Measurements from ENCODE around the gene CD300E.
"Not testable (repeated sequence)": the region's sequence is repeated elsewhere in the genome, so short reads cannot be mapped to it uniquely, and the experiment has no call there.

The CD300E gene

GRCh38 chr17:74633326-74633725 lies 9.8 kb upstream of the CD300E start:
- DNase-seq: no peak

DNA sequence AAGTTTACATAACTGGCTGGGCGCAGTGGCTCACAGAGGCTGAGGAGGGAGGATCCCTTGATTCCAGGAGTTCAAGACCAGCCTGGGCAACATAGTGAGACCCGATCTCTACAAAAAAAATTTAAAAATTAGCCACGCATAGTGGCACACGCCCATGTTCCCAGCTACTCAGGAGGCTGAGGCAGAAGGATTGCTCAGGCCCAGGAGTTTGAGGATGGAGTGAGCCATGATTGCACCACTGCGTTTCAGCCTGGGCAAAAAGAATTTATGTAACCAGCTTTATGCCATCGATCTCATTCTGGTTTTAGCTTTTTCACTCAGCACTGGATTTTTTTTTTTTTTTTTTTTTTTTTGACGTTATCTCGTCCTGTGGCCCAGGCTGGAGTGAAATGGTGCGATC lies 9.1 kb upstream of the CD300E start:
- DNase-seq: no peak

- no peak for DNase-seq
Observed at GRCh38 chr17:74631468-74632450, 8.2 kb upstream of the CD300E start.

GRCh38 chr17:74630251-74630650 lies 6.7 kb upstream of the CD300E start:
- not testable (repeated sequence) for DNase-seq

DNA sequence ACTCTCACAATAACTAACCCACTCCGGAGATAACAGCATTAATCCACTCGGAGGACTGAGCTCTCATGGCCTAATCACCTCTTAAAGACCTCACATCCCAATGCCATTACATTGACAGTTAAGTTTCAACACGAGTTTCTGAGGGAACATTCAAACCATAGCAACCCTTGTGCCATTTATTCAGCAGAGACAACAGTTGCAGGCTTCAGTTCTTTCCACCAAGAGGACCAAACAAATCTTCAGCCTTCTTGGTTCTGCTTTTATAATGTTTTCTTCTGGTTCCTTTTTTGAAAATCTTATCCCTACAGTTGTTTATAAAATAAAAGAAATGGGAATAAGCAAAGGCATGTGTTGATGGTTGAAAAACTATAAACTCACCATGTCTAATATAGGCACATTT lies 2.1 kb upstream of the CD300E start:
- no peak for DNase-seq

- DNase-seq: no peak
Observed at GRCh38 chr17:74624131-74624530, 593 bp upstream of the CD300E start.

DNA sequence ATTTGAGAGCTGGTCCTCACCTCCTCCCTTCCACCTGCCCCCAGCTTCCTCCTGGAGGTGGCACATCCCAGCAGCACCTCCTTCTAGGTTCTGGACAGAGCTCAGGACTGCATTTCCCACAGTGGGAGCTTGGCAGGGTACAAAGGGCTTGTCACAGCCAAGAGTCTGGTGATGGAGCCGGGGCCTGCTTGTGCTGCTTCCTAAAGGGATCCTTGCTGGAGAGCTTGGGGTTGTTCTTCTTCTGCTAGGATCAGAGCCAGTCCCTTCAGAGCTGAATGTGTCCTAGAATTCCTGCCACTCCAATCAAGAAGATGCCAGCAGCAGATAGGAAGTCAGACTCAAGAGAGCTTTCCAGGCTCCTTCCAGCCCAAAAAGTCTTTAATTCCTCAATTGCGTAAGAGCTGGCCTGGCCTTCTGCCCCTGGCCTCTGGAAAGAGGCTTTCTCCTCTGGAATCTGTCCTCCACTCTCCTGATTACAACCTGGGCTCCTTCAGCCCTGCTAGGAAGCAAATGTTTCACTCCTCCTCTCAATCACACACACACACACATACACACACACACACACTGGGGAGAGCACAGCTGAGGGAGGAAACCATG lies 4.4 kb downstream of the CD300E start:
- DNase-seq: no peak

- no peak for DNase-seq
Observed at GRCh38 chr17:74618451-74618850, 5.1 kb downstream of the CD300E start.

- no peak for DNase-seq
Observed at GRCh38 chr17:74616696-74617095, 6.8 kb downstream of the CD300E start.

- DNase-seq: no peak
Observed at GRCh38 chr17:74612046-74612445, 11.5 kb downstream of the CD300E start.

DNA sequence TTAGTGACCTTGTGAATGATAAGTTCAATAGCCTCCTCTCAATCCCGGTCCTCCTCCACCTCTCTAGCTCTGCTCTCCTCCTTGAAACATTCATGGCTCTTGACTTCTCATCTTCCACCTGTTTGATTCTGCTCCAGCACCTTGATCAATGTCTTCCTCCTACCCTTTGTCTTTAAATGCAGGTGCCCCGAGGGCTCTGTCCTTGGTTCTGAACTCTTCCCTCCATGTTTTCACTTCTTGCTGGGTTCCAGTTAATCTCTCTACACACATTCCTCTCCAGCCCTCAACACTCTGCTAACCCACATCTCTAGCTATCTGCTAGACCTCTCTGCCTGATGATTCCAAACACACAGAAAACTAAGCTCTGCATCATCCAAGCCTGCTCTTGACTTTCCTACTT lies 13.4 kb downstream of the CD300E start:
- no peak for DNase-seq

GRCh38 chr17:74608511-74608910 lies 15.0 kb downstream of the CD300E start:
- no peak for DNase-seq

GRCh38 chr17:74607221-74607620 lies 16.3 kb downstream of the CD300E start:
- no peak for DNase-seq

GRCh38 chr17:74606050-74606449 lies 17.5 kb downstream of the CD300E start:
- DNase-seq: no peak

GRCh38 chr17:74605361-74605760 lies 18.2 kb downstream of the CD300E start:
- DNase-seq: no peak

GRCh38 chr17:74604761-74605160 lies 18.8 kb downstream of the CD300E start:
- DNase-seq: no peak

GRCh38 chr17:74604200-74604599 lies 19.3 kb downstream of the CD300E start:
- DNase-seq: no peak

- DNase-seq: no peak
Observed at GRCh38 chr17:74603746-74604145, 19.8 kb downstream of the CD300E start.

GRCh38 chr17:74603037-74603635 lies 20.4 kb downstream of the CD300E start:
- DNase-seq: no peak

DNA sequence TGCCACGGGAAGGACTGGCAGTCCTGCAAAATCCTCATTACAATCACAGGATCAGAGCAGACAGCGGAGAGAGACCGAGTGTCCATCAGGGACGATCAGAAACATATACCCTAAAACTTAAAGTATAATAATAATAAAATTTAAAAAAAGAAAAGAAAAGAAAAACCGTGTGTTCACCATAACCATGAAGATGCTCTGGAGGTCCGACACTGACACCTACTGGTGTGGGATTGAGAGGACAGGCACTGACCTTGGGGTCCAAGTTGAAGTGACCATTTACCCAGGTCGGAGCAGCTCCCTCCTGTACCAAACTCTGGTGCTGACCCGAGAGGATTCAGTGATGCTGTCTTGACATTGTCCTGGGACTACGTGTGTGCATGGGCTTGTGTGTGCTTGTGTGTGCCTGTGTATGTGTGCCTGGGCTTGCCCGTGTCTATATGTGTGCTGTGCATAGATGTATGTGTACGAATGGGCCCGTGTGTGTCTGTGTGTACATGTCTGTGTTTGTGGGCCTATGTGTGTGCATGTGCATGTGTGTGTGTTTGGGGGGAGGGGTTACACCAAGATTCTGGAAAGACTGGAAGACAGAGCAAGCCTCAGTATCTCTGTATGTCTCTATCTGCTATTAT lies 21.5 kb downstream of the CD300E start:
- peak; percentile 37 to 41 for DNase-seq

- DNase-seq: no peak
Observed at GRCh38 chr17:74599448-74599939, 24.0 kb downstream of the CD300E start.

DNA sequence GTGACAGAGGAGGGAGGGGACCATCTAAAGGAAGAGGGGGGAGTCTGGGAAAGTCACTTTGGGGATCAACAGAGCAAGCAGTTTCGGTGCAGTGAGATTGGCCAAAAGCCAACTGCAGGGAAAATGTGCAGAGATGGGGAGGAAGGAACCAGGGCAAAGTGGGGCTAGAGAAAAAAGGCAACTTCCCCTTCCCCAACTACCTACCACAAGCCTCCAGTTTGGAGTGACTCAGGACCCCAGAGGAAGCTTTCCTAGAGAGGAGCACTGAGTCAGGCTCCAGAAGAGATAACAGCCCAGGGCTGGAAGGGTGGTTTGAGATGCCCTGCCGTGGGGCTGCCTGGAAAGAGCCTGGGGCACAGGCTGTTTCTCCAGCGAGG lies 24.5 kb downstream of the CD300E start:
- DNase-seq: no peak

DNA sequence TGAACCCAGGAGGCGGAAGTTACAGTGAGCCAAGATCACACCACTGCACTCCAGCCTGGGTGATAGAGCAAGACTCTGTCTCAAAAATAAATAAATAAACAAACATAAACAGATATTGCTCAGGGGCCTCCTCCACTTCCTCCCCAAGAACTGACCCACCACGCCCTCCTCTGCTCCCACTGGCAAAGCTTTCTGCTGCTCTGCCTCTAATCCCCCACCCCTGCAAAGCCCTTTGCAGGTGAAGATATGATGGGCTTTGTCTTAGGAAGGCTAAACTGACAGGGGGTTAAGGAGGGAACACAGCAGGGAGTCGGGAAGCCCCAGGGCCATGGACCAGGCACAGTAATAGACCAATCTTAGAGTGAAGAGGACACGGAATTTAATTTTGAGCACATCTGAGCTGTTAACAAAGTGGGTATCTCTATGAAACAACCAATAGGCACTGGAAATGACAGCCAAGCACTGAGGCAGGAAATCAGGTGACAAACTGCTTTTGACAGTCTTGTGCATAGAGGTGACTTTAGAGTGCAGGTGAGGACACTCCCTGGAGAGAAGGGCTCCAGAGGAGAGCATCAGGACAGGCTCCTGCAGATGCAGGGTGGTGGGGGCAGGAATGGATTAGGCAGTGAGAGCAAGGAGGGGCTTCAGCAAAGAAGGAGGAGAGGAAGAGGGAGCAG lies 25.1 kb downstream of the CD300E start:
- no peak for DNase-seq

Measured in activated CD4-positive, alpha-beta T cell treated with anti-CD3 and anti-CD28 coated beads, Interleukin-2, amount 50 U/mL, for 48 hours (primary cell).